ENCODE data around the gene HIVEP2. TPM values are rescaled to one million over a fixed set of nuclear protein-coding genes. Genes with fewer than 3 reads are reported as not detected.

HIVEP2 gene
- total RNA-seq, 1 donor from 2014 or later, result 24.6 TPM

DNA sequence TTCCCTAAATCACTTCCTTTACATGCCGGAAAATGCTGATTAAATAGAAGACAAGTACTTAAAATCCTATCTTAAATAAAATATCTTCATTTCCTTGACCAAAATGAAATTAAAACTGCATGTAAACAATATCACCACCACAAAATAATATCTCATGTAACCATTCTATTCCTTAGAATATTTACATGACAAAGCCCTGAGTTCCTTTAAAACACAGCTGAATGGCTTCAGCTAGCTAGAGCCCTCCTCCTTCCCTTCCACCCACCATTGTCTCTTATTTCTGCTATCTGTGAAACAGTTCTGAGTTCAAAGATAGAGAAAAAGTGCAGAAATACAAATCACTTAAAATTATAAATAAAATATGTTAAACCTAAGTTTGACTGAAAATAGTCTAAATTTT lies 103.1 kb downstream of the HIVEP2 start:
- TF ChIP-seq, protein P1, sequence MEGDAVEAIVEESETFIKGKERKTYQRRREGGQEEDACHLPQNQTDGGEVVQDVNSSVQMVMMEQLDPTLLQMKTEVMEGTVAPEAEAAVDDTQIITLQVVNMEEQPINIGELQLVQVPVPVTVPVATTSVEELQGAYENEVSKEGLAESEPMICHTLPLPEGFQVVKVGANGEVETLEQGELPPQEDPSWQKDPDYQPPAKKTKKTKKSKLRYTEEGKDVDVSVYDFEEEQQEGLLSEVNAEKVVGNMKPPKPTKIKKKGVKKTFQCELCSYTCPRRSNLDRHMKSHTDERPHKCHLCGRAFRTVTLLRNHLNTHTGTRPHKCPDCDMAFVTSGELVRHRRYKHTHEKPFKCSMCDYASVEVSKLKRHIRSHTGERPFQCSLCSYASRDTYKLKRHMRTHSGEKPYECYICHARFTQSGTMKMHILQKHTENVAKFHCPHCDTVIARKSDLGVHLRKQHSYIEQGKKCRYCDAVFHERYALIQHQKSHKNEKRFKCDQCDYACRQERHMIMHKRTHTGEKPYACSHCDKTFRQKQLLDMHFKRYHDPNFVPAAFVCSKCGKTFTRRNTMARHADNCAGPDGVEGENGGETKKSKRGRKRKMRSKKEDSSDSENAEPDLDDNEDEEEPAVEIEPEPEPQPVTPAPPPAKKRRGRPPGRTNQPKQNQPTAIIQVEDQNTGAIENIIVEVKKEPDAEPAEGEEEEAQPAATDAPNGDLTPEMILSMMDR (IDR thresholded peaks at IDR 0.05; ENCODE audit: insufficient read depth, low read length, poor library complexity, severe bottlenecking), result no peak
- Histone ChIP-seq H3K4me3 (ENCODE audit: low read depth, low read length) (no peak overlapping the region), H3K27me3 (ENCODE audit: control insufficient read depth, insufficient read depth, low read length) (no peaks in the 10 kb centered on the region), H3K36me3 (ENCODE audit: control insufficient read depth, insufficient read depth, low read length) (no peaks in the 10 kb centered on the region)
- no peak for DNase-seq (ENCODE audit: low read depth)

DNA sequence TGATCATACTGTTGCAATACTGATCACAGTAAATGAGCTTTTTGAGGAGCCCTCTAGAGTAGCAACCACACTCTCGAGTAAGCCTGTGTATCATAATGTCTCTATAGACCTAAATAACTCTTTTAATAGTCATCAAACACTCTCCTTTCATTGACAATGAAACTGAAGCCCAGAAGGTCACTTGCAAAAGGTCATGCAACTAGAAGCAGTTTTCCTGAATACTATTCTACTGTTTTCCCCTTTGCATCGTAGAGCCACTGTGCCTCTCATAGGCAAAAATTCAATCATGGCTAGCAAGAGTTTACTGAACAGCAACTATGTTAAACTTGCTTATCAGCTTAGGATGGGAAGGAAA lies 105.3 kb downstream of the HIVEP2 start:
- DNase-seq (ENCODE audit: low read depth), result no peak
- TF ChIP-seq, protein P1 (IDR thresholded peaks at IDR 0.05; ENCODE audit: insufficient read depth, low read length, poor library complexity, severe bottlenecking), result no peak
- H3K27me3 ChIP-seq (ENCODE audit: control insufficient read depth, insufficient read depth, low read length), result no peaks in the 10 kb centered on the region
- no peaks in the 10 kb centered on the region for H3K36me3 ChIP-seq (ENCODE audit: control insufficient read depth, insufficient read depth, low read length)
- H3K4me3 ChIP-seq (ENCODE audit: low read depth, low read length), result no peak overlapping the region

DNA sequence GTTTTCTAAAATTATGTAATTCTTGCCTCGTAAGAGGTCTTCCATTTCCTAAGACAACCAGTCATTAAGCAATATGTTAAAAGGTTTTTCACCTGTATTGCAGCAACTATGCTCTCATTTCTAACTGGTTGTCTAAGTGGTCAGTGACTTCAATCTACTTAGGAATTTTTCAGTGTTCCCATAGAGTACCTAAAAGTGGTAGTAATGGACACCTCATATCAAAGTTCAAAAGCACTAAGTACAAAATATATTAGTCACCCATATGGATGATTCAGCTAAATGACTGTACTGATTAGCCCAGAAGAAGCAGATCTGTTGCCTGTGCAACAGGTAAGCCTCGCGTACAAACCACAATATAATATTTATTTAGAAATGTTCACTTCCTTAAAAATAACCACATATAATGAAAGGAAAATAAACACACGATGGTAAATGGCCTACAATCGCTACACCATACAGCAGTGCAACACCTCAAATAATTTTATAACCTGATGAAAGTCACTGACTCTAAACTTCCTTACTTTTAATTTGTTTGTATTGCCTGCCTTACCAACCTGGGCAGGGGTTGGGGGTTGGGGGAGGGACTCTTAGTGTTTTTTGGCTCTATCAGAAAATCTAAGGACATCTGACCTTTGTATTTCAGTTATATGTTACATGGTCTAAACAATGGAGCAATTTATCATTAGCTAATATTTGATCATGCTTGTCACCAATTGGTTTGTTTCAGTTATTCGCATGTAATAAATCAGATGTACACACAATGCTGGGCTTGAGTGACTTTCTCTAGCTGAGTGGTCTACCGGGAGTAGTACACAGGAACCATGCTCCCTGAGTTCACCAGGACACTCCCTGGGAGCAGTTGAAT lies 105.9 kb downstream of the HIVEP2 start:
- Histone ChIP-seq H3K27me3 (ENCODE audit: control insufficient read depth, insufficient read depth, low read length) (no peaks in the 10 kb centered on the region), H3K36me3 (ENCODE audit: control insufficient read depth, insufficient read depth, low read length) (no peaks in the 10 kb centered on the region), H3K4me3 (ENCODE audit: low read depth, low read length) (no peak overlapping the region)
- peak; percentile 70 for DNase-seq (ENCODE audit: low read depth)
- TF ChIP-seq, protein P1 (IDR thresholded peaks at IDR 0.05; ENCODE audit: insufficient read depth, low read length, poor library complexity, severe bottlenecking), result no peak

DNA sequence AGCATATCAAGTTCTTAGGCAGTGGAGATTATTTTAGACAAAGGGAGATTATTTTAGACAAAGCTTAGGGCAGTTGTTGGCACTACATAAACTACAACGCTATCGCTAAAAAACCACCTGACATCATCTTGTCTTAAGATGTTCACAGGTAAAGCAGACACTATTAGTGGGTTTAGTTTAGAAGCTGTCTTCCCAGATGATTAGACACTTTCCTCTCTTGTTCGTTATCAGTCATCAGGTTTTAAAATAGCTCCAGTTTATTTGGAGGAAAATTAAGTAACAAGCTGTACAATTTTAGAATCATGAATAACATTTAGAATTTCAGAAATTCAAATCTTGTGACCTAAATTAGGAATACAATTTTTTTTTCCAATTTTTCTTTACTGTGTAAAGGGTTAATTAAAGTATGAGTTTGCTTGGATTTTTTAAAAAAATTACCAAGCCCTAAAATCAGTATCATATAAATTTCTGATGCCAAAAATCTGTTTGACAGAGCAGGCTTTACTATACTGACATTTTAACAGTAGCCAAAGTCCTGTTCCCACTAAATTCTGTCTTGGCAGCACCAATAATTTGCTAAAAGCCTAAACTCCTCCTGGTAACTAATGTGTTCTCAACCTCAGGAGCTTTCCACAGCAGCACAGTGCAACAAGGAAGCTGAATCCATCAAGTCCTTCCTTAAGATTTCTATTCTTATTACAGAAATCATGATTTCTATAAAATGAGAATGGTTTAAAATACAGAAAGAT lies 109.0 kb downstream of the HIVEP2 start:
- no peak for DNase-seq (ENCODE audit: low read depth)
- Histone ChIP-seq H3K36me3 (ENCODE audit: control insufficient read depth, insufficient read depth, low read length) (no peaks in the 10 kb centered on the region), H3K27me3 (ENCODE audit: control insufficient read depth, insufficient read depth, low read length) (no peaks in the 10 kb centered on the region), H3K4me3 (ENCODE audit: low read depth, low read length) (no peak overlapping the region)
- TF ChIP-seq, protein P1 (IDR thresholded peaks at IDR 0.05; ENCODE audit: insufficient read depth, low read length, poor library complexity, severe bottlenecking), result no peak

DNA sequence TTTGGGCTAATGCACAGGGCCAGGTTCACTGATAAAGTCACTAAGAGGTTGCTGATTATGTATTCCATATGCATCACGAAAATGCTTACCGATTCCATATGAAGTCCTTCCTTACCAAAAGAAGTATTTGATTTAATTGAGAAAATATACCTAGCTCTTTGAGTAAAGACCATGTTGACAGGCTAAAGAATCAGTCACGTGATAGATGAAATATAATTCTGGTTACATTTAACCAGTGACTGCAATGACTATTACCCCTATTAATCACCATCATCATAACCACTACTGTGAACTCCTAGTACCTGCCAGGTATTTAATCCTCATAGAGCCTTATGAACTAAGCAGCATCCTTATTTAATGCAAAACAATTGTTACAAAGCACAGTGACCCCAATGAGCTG lies 110.1 kb downstream of the HIVEP2 start:
- no peak for DNase-seq (ENCODE audit: low read depth)

More for the DNA sequence above, 110.1 kb downstream of the HIVEP2 start:
- TF ChIP-seq, protein P1 (IDR thresholded peaks at IDR 0.05; ENCODE audit: insufficient read depth, low read length, poor library complexity, severe bottlenecking), result no peak
- Histone ChIP-seq H3K4me3 (ENCODE audit: low read depth, low read length) (no peak overlapping the region), H3K27me3 (ENCODE audit: control insufficient read depth, insufficient read depth, low read length) (no peaks in the 10 kb centered on the region), H3K36me3 (ENCODE audit: control insufficient read depth, insufficient read depth, low read length) (no peaks in the 10 kb centered on the region)
